CD14-positive monocyte (primary cell): ENCODE measurements around the gene KRT79. TPM values are rescaled to one million over a fixed set of nuclear protein-coding genes. Genes with fewer than 3 reads are reported as not detected.

Source experiments
- DNase-seq, 3 donors: peaks; one replicate each; pipeline ENCODE4 v3.0.0-alpha.2; 2011 to 2022
- H2AFZ ChIP-seq: 2 replicates; pipeline ENCODE4 v1.6.0; 2012; ENCODE audit warnings: mild to moderate bottlenecking, low read depth, low read length, inconsistent platforms; ENCODE audit not compliant: insufficient read depth, poor library complexity, severe bottlenecking
- H3K27ac ChIP-seq, 2 donors: 1 replicate in 1 of 2; 2 replicates in 1 of 2; pipeline ENCODE4 v1.5.1; 2012 to 2013; ENCODE audit warnings: low read length in 2 of 2, control low read depth in 1 of 2, inconsistent platforms in 1 of 2, low read depth in 1 of 2, mild to moderate bottlenecking in 1 of 2
- H3K27me3 ChIP-seq, 2 donors: one replicate each; pipeline versions ENCODE4 v1.6.0 to v1.6.1; 2011 to 2013; ENCODE audit warnings: low read length in 2 of 2; ENCODE audit not compliant: control insufficient read depth in 2 of 2, insufficient read depth in 2 of 2
- H3K36me3 ChIP-seq, 2 donors: replicated peaks in 1 of 2; 1 replicate in 1 of 2; 2 replicates in 1 of 2; pipeline versions ENCODE4 v1.5.1 to v1.6.1; 2012 to 2013; ENCODE audit warnings: low read length in 2 of 2, control low read depth in 1 of 2, inconsistent platforms in 1 of 2, mild to moderate bottlenecking in 1 of 2; ENCODE audit not compliant: insufficient read depth in 2 of 2, control insufficient read depth in 1 of 2
- H3K4me1 ChIP-seq, 2 donors: 1 replicate in 1 of 2; 2 replicates in 1 of 2; pipeline versions ENCODE4 v1.5.1 to v1.6.1; 2012 to 2013; ENCODE audit warnings: low read length in 2 of 2, control low read depth in 1 of 2, inconsistent platforms in 1 of 2, mild to moderate bottlenecking in 1 of 2, moderate library complexity in 1 of 2; ENCODE audit not compliant: insufficient read depth in 2 of 2, control insufficient read depth in 1 of 2
- H3K4me2 ChIP-seq: replicated peaks from 2 replicates; pipeline ENCODE3; 2012; ENCODE audit warnings: low read length, moderate library complexity, mild to moderate bottlenecking; ENCODE audit not compliant: poor library complexity, severe bottlenecking; ENCODE audit errors: extremely low read depth
- H3K4me3 ChIP-seq, 3 experiments: fragments of 200-600 bp in 1 of 3; sonication (generic) in 1 of 3; replicated peaks in 1 of 3; 1 replicate in 2 of 3; 2 replicates in 1 of 3; pipeline ENCODE4 v1.5.1; 2011 to 2013; ENCODE audit warnings: low read length in 3 of 3, mild to moderate bottlenecking in 3 of 3, control low read depth in 2 of 3, low read depth in 2 of 3, inconsistent platforms in 1 of 3, moderate library complexity in 1 of 3
- H3K79me2 ChIP-seq: 2 replicates; pipeline ENCODE4 v1.6.0; 2012; ENCODE audit warnings: mild to moderate bottlenecking, control low read depth, inconsistent platforms, low read length, moderate library complexity; ENCODE audit not compliant: insufficient read depth
- H3K9ac ChIP-seq: 2 replicates; pipeline ENCODE4 v1.6.0; 2017; ENCODE audit warnings: low read length, mild to moderate bottlenecking; ENCODE audit not compliant: insufficient read depth, poor library complexity, severe bottlenecking
- H3K9me3 ChIP-seq, 2 donors: replicated peaks in 1 of 2; 1 replicate in 1 of 2; 2 replicates in 1 of 2; pipeline versions ENCODE4 v1.5.1 to v1.6.1; 2012 to 2013; ENCODE audit warnings: low read length in 2 of 2, control low read depth in 1 of 2; ENCODE audit not compliant: control insufficient read depth in 1 of 2, insufficient read depth in 1 of 2
- H4K20me1 ChIP-seq: 2 replicates; pipeline ENCODE4 v1.6.0; 2012; ENCODE audit warnings: mild to moderate bottlenecking, low read length, control low read depth, moderate library complexity; ENCODE audit not compliant: insufficient read depth
- H3K27ac Mint-ChIP-seq, 7 donors: one replicate each; pipeline ENCODE4 v1.8.0; 2020; ENCODE audit warnings: mild to moderate bottlenecking in 7 of 7, mixed read lengths in 7 of 7, moderate library complexity in 6 of 7, inconsistent platforms in 2 of 7
- H3K27me3 Mint-ChIP-seq, 3 donors: one replicate each; pipeline ENCODE4 v1.8.0; 2021 to 2022; ENCODE audit warnings: low read depth in 3 of 3, mild to moderate bottlenecking in 3 of 3, mixed read lengths in 3 of 3, moderate library complexity in 3 of 3, inconsistent platforms in 1 of 3
- H3K36me3 Mint-ChIP-seq, 2 donors: one replicate each; pipeline ENCODE4 v1.8.0; 2020; ENCODE audit warnings: mixed read lengths in 2 of 2, inconsistent platforms in 1 of 2, mild to moderate bottlenecking in 1 of 2
- H3K4me1 Mint-ChIP-seq: one replicate; pipeline ENCODE4 v1.8.0; 2020; ENCODE audit warnings: mild to moderate bottlenecking, mixed read lengths
- H3K4me3 Mint-ChIP-seq, 2 donors: one replicate each; pipeline ENCODE4 v1.8.0; 2020; ENCODE audit warnings: mild to moderate bottlenecking in 2 of 2, mixed read lengths in 2 of 2, moderate library complexity in 1 of 2
- H3K9me3 Mint-ChIP-seq, 7 donors: one replicate each; pipeline ENCODE4 v1.8.0; 2020 to 2022; ENCODE audit warnings: mixed read lengths in 7 of 7, mild to moderate bottlenecking in 6 of 7, moderate library complexity in 6 of 7, inconsistent platforms in 2 of 7
- WGBS: methylation state at CpG from one replicate; pipeline ENCODE4 v1.1.5; 2013; ENCODE audit warnings: missing lambda C conversion rate; ENCODE audit not compliant: insufficient coverage; 5-methylcytosine and 5-hydroxymethylcytosine counted together
- intact Hi-C, 2 donors: fragments of 100-400 bp; cut with micrococcal nuclease; formaldehyde crosslinking; loops; one replicate each; pipeline versions ENCODE4 v1.15.0 to v1.15.1; 2023
- polyA plus RNA-seq, 3 donors: library from polyadenylated mRNA; depleted of rRNA in 1 of 3; unstranded in 2 of 3; stranded (reverse) in 1 of 3; fragments of 300-500 nt in 2 of 3; fragments of >200 nt in 1 of 3; fragmentation: Illumina TruSeq in 2 of 3; gene quantifications; 1 replicate in 2 of 3; 2 replicates in 1 of 3; pipeline ENCODE4 v1.2.3, GENCODE V29; 2012 to 2021
- TF ChIP-seq, protein P1 (sequence below): fragments of 200-600 bp; IDR thresholded peaks from one replicate; pipeline ENCODE4 v1.8.0; 2022; ENCODE audit warnings: antibody characterized with exemption, mild to moderate bottlenecking

The KRT79 gene
- polyA plus RNA-seq, 3 donors: not detected

DNA sequence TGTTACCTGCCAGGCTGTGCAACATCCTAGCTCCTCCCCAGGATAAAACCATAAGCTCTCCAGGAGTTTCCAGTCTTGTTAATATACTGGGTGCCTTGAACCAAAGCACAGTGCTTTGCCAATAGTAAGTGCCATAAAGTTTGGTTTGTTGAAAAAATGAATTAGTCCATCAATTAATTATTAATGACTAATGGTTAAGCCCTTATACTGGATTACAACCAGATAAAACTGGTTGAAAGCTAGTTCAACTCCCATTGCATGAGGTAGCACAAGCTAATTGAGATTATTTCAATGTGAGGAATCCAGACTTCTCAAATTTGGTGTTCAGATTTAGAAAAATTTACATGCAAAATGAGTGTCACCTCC is 36.6 kb downstream of the KRT79 start:
- Histone ChIP-seq H3K79me2 (no peaks in the 10 kb centered on the region), H3K4me1 (no peaks in the 10 kb centered on the region), H4K20me1 (no peaks in the 10 kb centered on the region), H2AFZ (no peak overlapping the region), H3K4me3 (no peak overlapping the region), H3K27me3 (no peaks in the 10 kb centered on the region), H3K9ac (no peak overlapping the region), H3K9me3 (no peaks in the 10 kb centered on the region), H3K36me3 (no peaks in the 10 kb centered on the region), H3K4me2 (no peak overlapping the region), H3K27ac (no peak overlapping the region)
- TF ChIP-seq, protein P1, sequence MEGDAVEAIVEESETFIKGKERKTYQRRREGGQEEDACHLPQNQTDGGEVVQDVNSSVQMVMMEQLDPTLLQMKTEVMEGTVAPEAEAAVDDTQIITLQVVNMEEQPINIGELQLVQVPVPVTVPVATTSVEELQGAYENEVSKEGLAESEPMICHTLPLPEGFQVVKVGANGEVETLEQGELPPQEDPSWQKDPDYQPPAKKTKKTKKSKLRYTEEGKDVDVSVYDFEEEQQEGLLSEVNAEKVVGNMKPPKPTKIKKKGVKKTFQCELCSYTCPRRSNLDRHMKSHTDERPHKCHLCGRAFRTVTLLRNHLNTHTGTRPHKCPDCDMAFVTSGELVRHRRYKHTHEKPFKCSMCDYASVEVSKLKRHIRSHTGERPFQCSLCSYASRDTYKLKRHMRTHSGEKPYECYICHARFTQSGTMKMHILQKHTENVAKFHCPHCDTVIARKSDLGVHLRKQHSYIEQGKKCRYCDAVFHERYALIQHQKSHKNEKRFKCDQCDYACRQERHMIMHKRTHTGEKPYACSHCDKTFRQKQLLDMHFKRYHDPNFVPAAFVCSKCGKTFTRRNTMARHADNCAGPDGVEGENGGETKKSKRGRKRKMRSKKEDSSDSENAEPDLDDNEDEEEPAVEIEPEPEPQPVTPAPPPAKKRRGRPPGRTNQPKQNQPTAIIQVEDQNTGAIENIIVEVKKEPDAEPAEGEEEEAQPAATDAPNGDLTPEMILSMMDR: no peak
- peaks cover 5 to 9% (median 7%) of the 10 kb centered on the region in 3 donors for H3K27me3 Mint-ChIP-seq
- H3K27ac Mint-ChIP-seq: no peak overlapping the region
- intact Hi-C loops: no loop called here
- peaks cover 0 to 2% (median 0%) of the 10 kb centered on the region in 7 donors for H3K9me3 Mint-ChIP-seq
- no peaks in the 10 kb centered on the region for H3K4me1 Mint-ChIP-seq
- no peak overlapping the region for H3K4me3 Mint-ChIP-seq
- H3K36me3 Mint-ChIP-seq: no peaks in the 10 kb centered on the region
- DNase-seq: no peak

DNA sequence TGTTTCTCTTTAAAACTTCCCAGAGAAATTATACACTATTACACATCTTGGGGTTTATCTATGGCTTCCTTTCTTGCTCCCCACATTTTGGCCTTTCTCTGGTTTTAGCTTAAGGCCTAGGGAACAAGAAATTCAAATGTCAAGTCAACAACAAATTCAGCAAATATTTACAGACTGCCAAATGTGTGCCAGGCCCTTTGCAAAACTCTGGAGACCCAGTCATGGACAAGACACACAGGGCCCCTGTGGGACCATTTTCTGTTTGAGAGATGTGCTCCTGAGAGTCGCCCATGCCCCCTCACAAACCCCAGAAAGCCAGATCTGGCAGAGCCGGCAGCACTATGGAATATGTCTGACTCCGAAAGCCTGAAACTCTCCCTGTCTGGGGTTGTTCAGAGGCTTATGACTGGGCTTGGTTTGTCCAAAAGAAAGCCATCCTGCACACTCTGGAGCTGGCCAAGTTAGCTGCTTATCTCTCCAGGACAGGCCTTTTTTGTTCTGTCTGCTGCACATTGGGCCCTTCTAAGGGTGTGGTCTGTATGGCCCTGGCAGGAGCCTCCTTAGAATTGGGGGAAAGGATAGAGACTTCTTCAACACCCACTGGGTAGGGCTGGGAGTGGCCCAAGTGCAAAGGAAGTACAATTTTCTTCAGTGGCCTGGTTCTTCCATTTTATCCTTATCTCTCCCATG is 37.1 kb downstream of the KRT79 start:
- no peaks in the 10 kb centered on the region for H3K36me3 Mint-ChIP-seq
- no peaks in the 10 kb centered on the region for H3K4me1 Mint-ChIP-seq
- DNase-seq: no peak
- Histone ChIP-seq H3K4me1 (no peaks in the 10 kb centered on the region), H3K27me3 (no peaks in the 10 kb centered on the region), H3K9ac (no peak overlapping the region), H3K36me3 (no peaks in the 10 kb centered on the region), H3K9me3 (no peaks in the 10 kb centered on the region), H3K27ac (no peak overlapping the region), H2AFZ (no peak overlapping the region), H4K20me1 (no peaks in the 10 kb centered on the region), H3K79me2 (no peaks in the 10 kb centered on the region), H3K4me3 (no peak overlapping the region), H3K4me2 (no peak overlapping the region)
- no peak overlapping the region for H3K4me3 Mint-ChIP-seq
- H3K9me3 Mint-ChIP-seq: peaks cover 0 to 2% (median 0%) of the 10 kb centered on the region in 7 donors
- peaks cover 5 to 9% (median 7%) of the 10 kb centered on the region in 3 donors for H3K27me3 Mint-ChIP-seq
- TF ChIP-seq, protein P1: no peak
- WGBS: no CpG with 5 or more reads among the region's 3 CpGs
- H3K27ac Mint-ChIP-seq: no peak overlapping the region
- intact Hi-C loops: no loop called here
